IPS-NIHi7 (cell line): Measurements from ENCODE around the gene CDON.

ENCODE experiments used
- DNase-seq: peaks from one replicate; pipeline ENCODE4 v3.0.0; 2012; ENCODE audit warnings: mixed read lengths; ENCODE audit errors: extremely low spot score

CDON gene

DNA sequence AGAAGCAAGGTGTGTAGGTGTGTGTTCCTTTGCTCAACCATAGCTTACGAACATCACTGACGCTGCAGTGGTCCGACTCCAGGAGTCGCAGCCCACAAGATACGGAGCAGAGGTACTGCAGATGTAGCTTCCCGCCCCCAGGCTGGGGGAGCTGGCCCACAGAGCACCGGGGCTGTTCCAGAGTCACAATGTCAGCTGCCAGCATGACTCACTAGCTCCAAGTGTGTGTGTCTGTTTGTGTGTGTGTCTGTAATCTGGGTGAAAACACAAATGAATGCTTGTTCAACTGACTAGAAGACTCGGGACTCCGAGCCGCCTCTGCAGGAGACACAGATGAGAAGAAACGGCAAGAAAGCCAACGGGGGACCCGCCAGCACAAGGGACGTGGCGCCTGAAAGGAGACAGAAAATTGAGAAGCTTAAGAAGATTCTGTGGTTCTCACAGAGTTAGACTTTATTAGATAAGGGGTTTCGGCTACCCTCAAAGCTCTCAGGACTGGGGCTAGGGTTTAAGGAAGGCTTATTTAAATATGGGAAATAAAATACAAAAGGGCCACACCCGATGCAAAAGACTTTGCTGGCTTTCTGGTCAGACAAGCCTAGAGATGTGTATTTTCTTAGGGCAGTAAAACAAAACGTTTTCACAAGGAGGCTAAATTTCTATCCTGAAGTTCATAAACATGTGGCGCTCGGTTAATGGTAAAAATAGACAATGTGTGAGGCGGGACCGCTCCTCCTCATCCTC lies 106.1 kb downstream of the CDON start:
- DNase-seq = no peak

DNA sequence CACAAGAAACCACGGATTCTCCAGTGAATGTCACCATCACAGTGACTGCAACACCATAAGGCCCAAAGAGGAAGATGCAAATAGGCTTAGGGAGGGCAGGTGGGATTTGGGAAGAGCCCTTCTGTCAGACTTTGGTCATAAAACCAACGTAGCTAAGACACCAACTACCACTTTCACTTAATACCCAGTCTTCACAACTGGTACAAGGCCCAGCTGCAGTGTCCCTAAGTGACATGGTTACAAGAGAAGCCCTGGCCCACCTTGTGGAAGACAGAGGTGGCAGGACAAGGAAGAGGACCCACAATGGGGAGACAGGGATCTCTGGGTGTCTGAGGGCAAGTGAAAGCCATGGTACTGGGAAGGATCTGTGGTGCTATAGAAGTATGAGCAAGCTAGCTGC lies 106.8 kb downstream of the CDON start:
- DNase-seq = no peak

DNA sequence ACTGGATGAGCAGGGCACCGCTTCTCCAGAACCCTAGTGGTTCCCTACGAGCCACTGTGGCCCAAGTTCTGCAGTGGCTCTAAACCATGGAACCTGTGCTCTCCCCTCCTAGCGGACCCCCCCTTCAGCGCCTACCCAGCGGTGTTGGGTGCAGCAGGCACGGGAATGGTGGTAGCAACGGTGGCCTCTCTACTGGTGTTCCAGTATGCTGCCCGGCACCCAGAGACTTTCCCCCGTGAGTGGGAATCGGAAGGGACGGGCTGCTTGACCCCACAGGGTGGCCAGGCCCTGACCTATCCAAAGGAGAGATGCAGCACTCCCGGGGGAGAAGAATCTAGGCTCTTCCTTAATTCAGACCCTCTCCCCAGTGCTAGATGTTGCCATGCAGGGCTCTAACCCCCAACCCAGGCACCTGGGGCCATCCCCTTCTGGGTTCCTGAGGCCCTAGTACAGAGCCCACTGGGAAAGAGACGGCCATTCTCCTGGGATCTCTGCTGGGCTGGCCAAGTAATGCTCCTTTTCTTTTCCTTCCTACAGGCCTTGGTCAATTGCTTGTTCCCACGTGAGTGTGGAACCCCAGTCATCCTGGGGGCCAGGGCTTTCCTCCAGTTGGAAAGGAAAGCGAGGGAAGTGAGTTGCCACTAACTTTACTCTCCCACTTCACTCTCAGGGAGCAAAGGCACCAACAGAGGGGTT lies 107.6 kb downstream of the CDON start:
- no peak for DNase-seq

DNA sequence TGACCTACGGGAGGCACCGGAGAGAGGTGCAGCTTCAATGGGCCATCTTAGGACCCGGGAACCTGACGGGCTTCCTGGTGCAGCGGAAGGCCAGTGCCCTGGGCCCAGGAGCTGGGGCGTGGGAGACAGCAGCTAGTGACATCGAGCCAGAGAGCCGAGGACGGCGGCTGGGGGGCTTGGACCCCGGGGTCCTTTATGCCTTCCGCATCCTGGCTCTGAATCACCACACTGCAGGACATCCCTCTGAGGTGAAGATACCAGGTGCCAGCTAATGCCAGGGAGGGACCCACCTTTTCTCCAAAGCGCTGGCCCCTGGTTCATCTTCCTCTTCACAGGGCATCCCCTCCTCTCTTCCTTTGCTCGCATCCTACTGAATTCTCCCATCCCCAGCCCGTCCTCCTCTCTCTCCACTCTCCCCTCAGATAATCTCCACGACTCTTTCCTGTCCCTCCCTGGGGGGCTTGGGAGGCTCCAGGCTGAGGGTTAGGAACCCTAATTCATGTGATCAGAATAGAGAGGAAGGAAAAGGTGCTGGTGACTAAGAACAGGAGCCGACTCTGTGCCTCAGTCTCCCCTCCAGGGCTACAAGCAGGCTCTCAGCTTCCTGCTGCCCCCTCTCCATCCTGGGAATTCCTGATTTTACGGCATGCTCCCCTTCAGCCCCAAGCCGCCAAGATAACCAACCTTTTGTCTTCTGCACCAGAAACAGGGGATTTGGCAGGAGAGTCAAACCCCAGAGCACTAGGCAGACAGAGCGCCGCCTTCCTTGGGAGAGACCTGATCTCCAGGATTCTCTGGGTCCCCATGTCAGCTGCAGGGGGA lies 108.3 kb downstream of the CDON start:
- no peak for DNase-seq

DNA sequence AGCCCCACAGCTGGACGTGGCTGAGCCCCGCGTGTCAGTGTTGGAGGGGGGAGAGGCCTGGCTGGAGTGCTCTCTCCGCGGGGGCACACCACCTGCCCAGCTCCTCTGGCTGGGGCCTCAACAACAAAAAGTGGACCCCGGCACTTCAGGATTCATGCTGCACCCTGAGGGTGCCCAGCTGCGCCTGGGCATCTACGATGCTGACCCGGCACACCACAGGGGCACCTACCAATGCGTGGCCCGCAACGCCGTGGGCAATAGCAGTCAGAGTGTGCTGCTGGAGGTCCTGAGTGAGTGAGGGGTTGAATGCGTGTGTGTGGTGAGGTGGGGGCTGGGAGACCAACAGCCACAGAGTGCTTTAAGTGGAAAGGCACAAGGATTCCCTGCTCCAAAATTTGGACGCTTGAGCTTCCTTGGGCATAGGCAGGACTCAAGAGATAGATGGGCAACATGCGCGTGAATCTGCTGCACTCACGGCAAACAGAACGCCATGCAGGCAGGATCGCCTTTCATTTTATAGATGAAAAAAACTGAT lies 109.2 kb downstream of the CDON start:
- no peak for DNase-seq

DNA sequence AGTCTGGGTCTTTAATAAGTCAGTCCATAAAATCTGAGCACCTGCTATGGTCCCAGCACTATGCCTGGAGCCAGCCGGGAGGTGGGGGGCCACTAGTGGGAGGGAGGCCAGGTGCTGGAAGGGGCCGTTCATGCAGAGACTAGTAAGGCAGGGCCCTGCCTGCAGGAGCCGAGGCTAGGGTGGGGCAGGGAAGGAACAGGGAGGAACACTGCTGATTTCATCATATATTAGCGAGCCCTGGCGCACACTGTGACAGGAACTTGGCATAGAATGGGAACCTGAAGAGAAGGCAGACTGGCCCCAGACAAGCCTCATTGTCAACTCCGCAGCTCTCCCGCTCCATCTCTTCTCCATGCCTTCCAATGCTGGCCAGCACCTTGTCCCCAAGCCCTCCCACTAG lies 109.7 kb downstream of the CDON start:
- no peak for DNase-seq

DNA sequence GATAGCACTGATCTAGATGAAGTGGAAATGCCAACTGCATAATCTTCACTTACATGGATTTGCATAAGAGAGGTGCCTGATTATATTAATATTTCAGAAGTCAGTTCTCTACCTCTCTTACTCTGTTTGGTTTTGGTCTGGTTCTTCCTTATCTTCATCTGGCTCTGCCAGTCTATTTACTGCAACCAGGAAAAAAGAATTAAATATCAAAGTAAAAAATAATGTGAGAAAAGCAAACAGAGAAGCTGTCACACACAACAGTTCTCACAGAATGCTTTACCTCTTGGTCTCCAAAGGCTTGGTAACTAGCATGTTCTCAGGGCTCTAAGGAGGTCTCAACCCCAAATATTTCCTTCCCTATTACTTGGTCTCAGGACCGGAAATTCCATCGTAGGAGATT lies 110.1 kb downstream of the CDON start:
- no peak for DNase-seq

DNA sequence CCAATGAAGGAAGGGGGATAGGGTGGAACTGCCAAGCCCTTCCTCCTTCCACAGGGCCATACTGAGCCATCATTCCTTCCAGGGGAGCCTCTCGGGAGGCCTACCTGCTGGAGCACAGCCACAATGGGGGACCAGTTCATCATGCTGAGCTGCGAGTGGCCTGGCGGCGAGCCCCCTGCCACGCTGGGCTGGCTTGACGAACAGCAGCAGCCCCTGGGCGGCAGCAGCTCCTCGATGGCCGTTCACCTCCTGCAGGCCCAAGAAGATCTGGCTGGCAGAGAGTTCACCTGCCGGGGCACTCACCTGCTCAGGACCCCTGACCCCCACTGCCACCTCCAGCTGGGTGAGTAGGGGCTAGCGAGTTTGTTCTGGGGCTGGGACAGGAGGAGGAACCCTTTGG lies 110.9 kb downstream of the CDON start:
- no peak for DNase-seq

DNA sequence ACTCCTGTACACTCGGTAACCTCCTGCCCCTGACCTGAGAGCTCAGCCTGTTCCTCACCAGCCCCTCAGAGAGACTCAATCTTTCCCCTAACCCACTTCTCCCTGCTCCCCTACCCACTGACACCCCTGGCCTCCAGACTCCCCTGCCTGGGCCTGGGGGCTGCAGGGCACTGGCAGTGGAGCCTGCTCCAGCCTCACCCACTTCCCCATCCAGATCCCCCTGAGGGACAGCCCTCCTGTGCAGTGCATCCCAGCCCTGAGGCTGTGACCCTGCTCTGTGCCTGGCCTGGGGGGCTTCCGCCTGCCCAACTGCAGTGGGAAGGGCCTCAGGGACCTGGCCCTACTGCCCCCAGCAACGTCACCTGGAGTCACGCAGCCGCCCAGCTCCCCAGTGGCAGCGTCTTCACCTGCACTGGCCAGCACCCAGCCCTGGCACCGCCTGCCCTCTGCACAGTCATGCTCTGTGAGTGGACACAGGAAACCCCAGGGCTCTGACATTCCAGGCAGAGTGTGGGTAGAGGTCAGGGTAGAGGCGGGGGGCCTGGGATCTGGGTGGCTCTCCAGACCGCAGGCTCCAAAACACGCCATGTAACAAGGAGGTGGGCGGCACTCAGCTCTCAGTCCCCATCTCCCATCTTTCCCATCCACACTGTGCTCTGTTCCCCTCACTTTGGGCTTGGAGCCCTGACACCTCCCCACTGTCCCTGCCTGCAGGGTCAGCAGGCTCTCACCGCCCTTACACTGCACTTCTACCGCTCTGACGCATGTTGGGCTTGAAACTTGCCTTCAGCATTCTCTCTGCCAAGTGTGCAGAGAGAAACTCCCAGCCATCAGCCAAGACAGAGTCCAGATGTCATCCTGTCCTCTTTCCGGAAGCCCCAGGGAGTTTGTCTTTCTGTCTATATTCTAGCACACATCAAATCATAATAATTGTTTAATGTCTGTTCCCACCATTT lies 111.7 kb downstream of the CDON start:
- no peak for DNase-seq

DNA sequence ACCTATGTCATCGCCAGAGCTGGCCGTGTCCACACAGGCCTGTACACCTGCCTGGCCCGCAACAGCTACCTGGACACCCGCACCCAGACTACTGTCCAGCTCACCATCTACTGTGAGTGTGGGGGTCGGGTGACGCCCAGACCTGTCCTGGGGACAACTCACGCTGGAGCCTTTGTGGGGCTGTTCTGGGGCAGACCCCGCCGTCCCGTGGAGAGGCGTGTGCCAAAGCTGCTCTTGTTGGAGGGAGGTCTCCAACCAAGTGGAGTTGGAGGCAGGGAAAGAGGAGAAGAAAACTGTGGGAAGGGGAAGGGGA lies 112.5 kb downstream of the CDON start:
- DNase-seq = no peak

DNA sequence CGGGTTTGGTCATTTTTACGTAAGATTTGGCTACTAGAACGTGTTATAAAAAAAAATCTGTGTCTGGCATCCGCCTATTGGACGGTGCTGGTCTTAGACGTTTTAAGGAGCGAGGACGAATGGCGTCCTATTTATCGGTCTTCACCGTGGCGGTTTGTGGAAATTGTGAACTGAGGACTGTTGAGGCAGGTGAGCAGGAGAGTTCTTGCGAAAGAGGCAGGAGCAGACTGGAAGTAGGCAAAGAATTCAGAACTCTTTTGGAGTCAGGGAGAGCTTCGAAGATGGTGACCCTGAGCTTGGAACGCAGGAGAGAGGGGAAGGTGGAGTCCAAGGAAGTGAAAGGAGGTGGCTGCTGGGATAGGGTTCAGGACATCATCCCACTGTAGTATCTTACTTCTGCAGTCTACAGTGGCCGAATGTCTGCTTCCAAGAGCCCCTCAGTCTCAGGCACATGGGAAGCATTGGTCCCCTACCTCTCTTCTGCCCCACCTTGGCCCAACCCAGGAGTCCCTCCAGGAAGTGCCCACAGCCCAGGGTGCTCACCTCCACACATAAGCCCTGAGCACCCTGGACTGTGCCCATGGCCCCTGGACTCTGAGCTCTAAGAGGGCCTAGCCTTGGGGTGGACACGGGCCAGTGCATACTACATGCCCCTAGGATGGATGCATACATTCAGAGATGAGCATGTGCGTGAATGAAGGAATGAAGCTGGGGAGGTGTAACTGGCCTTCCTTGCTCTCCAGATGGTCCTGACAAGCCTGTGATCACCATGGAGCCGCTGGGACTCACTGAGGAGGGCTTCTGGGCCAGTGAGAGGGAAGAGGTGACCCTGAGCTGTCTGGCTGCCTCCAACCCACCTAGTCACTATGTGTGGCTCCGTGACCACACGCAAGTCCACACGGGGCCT lies 113.1 kb downstream of the CDON start:
- DNase-seq = no peak

DNA sequence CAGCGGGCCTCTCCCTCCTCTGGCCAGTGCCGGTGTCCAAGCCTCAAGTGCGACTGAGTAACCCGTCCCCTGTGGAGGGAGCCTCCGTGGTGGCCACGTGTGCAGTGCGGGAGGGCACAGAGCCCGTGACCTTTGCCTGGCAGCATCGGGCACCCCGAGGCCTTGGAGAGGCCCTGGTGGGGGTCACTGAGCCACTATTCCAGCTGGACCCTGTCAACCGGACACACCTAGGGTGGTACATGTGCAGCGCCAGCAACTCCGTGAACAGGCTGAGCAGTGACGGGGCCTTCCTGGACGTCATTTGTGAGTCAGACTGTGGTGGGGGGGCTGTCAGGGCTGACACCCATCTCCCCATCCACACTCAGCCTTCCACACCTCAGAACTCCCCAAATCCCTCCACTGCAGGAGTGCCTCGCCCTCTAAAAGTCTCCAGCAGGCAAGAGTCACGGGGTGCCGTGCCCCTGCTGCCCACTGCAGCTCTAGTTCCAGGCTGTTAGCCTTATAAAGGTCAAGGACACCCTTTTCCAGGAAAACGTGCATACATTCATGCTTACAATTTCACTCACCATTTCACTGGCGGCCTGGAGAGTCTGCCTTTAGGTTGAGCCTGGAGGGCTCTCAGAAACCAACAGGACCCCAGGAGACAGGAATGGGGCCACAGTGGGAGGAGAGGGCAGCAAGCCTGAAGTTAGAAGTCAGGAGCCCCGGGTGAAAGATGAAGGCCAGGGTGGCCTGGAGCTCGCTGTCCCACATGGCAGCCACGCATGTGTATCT lies 114.2 kb downstream of the CDON start:
- no peak for DNase-seq

DNA sequence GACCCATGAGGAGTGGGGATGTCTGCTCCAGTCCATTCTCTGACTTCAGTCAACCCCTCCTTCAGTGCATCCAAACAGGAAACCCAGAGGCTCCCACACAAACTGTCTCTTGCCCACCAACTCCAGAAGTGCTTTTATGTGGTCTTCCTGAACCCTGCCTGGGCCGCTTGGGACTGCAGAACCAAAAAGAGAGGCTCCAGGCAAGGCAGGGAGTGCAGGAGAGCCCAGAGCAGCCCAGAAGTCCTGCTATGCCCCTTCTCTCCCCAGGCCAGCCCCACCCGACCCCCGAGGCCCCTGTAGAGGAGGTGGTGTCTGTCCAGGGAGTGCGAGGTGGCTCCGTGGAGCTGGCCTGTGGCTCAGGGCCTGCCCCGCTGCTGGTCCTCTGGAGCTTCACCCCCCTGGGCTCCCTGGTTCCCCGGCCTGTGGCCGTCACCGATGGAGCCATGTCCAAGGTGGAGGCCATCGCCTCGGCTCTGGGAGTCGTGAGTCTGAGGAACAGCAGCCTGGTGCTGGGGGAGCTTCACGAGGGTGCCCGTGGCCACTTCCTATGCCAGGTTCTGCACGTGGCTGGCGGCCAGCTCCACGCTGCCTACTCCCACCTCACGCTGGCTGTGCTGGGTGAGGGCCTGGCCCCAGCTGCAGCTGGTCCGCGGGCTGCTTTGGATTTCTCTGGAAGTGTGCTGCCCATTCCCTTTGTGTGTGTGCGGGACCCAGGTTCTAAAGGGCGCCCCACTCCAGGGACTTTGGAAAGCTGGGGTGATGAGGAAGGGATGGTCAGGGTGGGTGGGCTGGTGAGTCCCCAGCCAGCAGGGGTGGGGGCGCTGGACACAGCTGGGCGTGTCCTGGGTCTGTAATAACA lies 115.0 kb downstream of the CDON start:
- DNase-seq = no peak

DNA sequence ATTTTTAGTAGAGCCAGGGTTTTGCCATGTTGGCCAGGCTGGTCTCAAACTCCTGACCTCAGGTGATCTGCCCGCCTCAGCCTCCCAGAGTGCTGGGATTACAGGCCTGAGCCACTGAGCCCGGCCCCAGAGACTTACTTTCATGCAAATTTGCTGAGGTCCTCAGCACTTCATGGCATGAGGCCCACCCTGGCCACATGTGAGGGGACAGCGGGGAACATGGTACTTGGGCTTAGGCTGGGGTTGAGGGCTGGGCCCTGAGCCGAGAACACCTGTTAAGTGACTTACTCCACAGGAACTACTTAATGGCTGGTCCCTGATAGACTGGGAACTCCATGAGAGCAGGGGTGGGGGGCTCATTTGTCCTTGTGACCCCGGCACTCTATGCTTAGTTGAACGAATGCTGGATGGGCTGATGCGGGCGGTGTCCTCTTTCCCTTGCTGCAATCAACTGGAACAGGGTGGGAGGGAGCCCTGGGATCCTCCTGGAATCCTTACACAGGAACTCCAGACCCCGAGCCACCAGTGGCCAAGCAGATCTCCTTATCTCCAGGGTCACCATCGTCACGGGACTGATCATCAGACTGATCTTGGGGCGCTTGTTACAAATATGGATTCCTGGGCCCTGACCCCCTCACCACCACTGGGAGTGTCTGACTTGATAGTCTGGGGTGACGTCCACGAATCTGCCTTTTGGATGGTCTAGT lies 115.8 kb downstream of the CDON start:
- no peak for DNase-seq

DNA sequence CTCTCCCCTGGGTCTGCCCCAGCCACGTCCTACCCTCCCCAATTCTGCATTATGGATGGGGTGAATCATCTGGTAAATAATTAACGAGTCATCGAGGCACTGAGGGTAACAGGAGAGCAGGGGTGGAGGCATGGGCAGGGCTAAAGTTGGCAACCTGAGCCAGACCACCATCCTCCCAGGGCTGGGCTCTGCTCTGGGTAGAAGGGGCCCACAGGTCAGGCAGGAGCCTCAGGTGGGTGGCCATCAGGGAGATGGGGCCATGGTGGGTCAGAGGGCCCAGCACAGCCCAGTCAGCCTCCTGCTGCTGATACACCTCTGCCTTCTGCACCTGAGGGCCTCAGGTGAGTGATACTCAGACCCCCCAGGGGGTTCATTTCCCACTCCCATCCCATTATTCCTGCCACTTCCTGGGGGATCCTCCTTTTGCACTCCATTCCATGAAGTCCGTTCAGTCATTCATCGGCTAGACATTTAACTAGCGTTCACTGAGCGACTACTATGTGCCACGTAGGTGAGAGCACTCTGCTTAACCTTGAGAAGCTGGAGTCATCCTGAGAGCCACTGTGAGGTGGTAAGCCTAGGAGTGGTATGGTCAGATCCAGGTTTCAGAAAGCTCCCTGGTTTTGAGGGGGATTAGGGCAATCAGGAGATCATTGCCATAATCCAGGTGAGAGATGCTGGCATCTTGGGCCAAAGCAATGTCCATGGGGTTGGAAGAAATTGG lies 116.7 kb downstream of the CDON start, which contains the start of gene VSIG10L2:
Gene VSIG10L2, plus strand, starts transcription at position 248 of the 724 bp plus-strand sequence. Its CDS starts 12 bp downstream, at position 260.
- DNase-seq = no peak

DNA sequence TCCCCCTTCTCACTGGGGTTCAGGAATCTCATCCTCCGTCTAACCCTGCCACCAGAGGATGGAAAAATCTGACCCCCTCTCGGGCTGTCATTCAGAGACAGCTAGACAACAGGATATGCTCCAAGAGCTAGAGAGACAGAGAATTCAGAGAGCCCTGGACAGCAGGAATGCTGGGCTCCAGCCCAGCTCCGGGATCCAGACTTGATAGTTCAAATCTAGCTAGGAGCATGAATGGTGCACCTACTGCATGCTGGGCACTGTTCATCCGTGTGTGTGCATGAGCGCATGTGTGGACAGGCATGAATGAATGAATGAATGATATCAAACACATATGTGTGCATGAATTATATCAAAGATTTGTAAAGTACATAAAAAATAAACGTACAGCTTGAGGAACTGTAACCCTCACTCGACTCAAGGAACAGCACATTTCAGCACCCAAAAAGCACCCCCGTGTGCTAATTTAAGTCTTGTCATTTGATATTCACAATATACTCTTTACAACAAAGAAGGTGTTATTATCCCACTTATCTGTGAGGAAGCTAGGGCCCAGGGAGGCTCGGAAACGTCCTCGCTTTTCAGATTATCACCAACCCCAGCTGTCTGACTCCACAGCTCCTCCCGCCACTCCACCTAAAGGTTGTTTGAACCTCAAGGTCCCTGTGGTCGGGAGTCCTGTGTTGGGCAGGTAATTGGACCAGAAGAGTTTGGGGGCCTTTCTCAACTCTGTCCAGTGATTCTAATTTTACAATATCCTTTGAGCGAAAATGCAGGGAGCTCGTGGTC lies 117.5 kb downstream of the CDON start:
- no peak for DNase-seq
